ENCODE results near the gene TMEM134.

GRCh38 chr11:67497656-67498291 lies 28.7 kb upstream of the TMEM134 start:
- TF ChIP-seq POLR2A (IDR thresholded peaks at IDR 0.05; ENCODE audit: low read depth, low read length) = no peak
- TF ChIP-seq CTCF (IDR thresholded peaks at IDR 0.05; ENCODE audit: extremely low read depth in 1 of 2, insufficient read depth in 1 of 2, low read depth in 1 of 2, low read length in 2 of 2) = no peak
- TF ChIP-seq POLR2AphosphoS5 (IDR thresholded peaks at IDR 0.05; ENCODE audit: insufficient read depth, low read depth, low read length) = no peak
- no peak for TF ChIP-seq EZH2 (IDR thresholded peaks at IDR 0.05; ENCODE audit: borderline replicate concordance, low read depth, low read length, severe bottlenecking)
- no peak for TF ChIP-seq MAX (IDR thresholded peaks at IDR 0.05; ENCODE audit: insufficient read depth, insufficient read length)
- TF ChIP-seq MYC (IDR thresholded peaks at IDR 0.05; ENCODE audit: low read depth, low read length) = no peak
- TF ChIP-seq FOS (IDR thresholded peaks at IDR 0.05; ENCODE audit: borderline replicate concordance, insufficient read depth, low read length) = no peak
- no peak for TF ChIP-seq JUN (IDR thresholded peaks at IDR 0.05; ENCODE audit: borderline replicate concordance, insufficient read depth, insufficient read length, low read depth)
